HepG2 (cell line): ENCODE data around the gene CDC42BPG. TPM values are rescaled to one million over a fixed set of nuclear protein-coding genes. Genes with fewer than 3 reads are reported as not detected.

Source experiments
- DNMT1 ChIP-seq: sonication (generic); formaldehyde crosslinking; IDR thresholded peaks from 2 replicates; pipeline ENCODE4 v1.5.1; 2020; ENCODE audit warnings: mild to moderate bottlenecking, missing genetic modification reagents
- ERF ChIP-seq: IDR thresholded peaks from 2 replicates; pipeline ENCODE4 v1.6.1; 2018; ENCODE audit warnings: missing biosample characterization, missing genetic modification reagents
- HNRNPLL ChIP-seq: fragments of 200-400 bp; formaldehyde crosslinking; IDR thresholded peaks from 2 replicates; pipeline ENCODE4 v1.6.1; 2017; ENCODE audit warnings: mild to moderate bottlenecking, low read depth, low read length; ENCODE audit not compliant: poor library complexity, severe bottlenecking
- MTA3 ChIP-seq: sonication (generic); formaldehyde crosslinking; IDR thresholded peaks from 2 replicates; pipeline ENCODE4 v1.4.0; 2020; ENCODE audit warnings: missing genetic modification reagents
- MTF2 ChIP-seq: sonication (generic); formaldehyde crosslinking; IDR thresholded peaks from 2 replicates; pipeline ENCODE4 v1.5.0; 2020; ENCODE audit warnings: missing genetic modification reagents, borderline replicate concordance
- MYC ChIP-seq: sonication (generic); formaldehyde crosslinking; IDR thresholded peaks from 2 replicates; pipeline ENCODE4 v1.9.0; 2021; ENCODE audit warnings: missing genetic modification reagents, borderline replicate concordance
- NCOA1 ChIP-seq: sonication (generic); formaldehyde crosslinking; IDR thresholded peaks from 2 replicates; pipeline ENCODE4 v1.9.0; 2021; ENCODE audit warnings: missing genetic modification reagents
- REXO4 ChIP-seq: sonication (generic); formaldehyde crosslinking; IDR thresholded peaks from 2 replicates; pipeline ENCODE4 v1.8.0; 2022; ENCODE audit warnings: missing genetic modification reagents, mild to moderate bottlenecking, borderline replicate concordance
- SAP130 ChIP-seq: IDR thresholded peaks from 2 replicates; pipeline ENCODE4 v1.6.1; 2016; ENCODE audit warnings: low read depth
- SUZ12 ChIP-seq: fragments of 150-350 bp; IDR thresholded peaks from 2 replicates; pipeline ENCODE4 v1.6.1; 2014; ENCODE audit warnings: low read depth, low read length
- ZBTB20 ChIP-seq: sonication (generic); formaldehyde crosslinking; IDR thresholded peaks from 2 replicates; pipeline ENCODE4 v1.8.1; 2023; ENCODE audit warnings: missing genetic modification reagents, low read depth, mild to moderate bottlenecking, borderline replicate concordance
- ZBTB7A ChIP-seq: sonication (generic); formaldehyde crosslinking; IDR thresholded peaks from 2 replicates; pipeline ENCODE4 v1.8.0; 2022; ENCODE audit warnings: mild to moderate bottlenecking, missing genetic modification reagents
- ZNF44 ChIP-seq: sonication (generic); formaldehyde crosslinking; IDR thresholded peaks from 2 replicates; pipeline ENCODE4 v1.5.1; 2020; ENCODE audit warnings: mild to moderate bottlenecking, missing genetic modification reagents
- ZNF510 ChIP-seq: sonication (generic); formaldehyde crosslinking; IDR thresholded peaks from 2 replicates; pipeline ENCODE4 v1.4.0; 2020; ENCODE audit warnings: low read depth, mild to moderate bottlenecking, missing genetic modification reagents
- polyA plus RNA-seq, 8 experiments: library from polyadenylated mRNA; depleted of rRNA in 3 of 8; stranded (reverse) in 7 of 8; unstranded in 1 of 8; fragments of >200 nt; fragmentation: Illumina TruSeq in 4 of 8; extraction: Trizol in 4 of 8; gene quantifications; 2 replicates each; pipeline versions ENCODE4 v1.2.1 to v1.2.3, GENCODE V29; 2011 to 2016; ENCODE audit warnings: low read depth in 4 of 8, missing spikeins in 1 of 8, mixed read lengths in 1 of 8; ENCODE audit not compliant: insufficient read depth in 1 of 8
- total RNA-seq, 5 experiments: library from RNA; depleted of rRNA; stranded (reverse); fragments of >200 nt; fragmentation: Illumina TruSeq; extraction: Trizol; gene quantifications; 2 replicates each; pipeline ENCODE4 v1.2.3, GENCODE V29; 2016; ENCODE audit warnings: low read depth in 1 of 5
- TF ChIP-seq, protein P1 (sequence below): sonication (generic); formaldehyde crosslinking; IDR thresholded peaks from 2 replicates; pipeline ENCODE4 v1.8.0; 2023; ENCODE audit warnings: mild to moderate bottlenecking, missing genetic modification reagents
- TF ChIP-seq, protein P2 (sequence below): sonication (generic); formaldehyde crosslinking; IDR thresholded peaks from 2 replicates; pipeline ENCODE4 v1.8.1; 2023; ENCODE audit warnings: mild to moderate bottlenecking, missing genetic modification reagents
- TF ChIP-seq, protein P3 (sequence below): IDR thresholded peaks from 2 replicates; pipeline ENCODE4 v1.6.1; 2012; ENCODE audit warnings: low read length, improper control_type of control experiment
- TF ChIP-seq, protein P4 (sequence below): sonication (generic); formaldehyde crosslinking; IDR thresholded peaks from 2 replicates; pipeline ENCODE4 v1.4.0; 2020; ENCODE audit warnings: mild to moderate bottlenecking, missing genetic modification reagents
- TF ChIP-seq, protein P5 (sequence below): sonication (generic); formaldehyde crosslinking; conservative IDR thresholded peaks from 2 replicates; pipeline ENCODE4 v1.8.1; 2023; ENCODE audit warnings: missing genetic modification reagents

The CDC42BPG gene
- total and polyA plus RNA-seq, 2 of the 13 experiments (the other 11 are each of a cell fraction or from before 2014, with no cell fraction given) = 0.55 to 1.4 TPM

DNA sequence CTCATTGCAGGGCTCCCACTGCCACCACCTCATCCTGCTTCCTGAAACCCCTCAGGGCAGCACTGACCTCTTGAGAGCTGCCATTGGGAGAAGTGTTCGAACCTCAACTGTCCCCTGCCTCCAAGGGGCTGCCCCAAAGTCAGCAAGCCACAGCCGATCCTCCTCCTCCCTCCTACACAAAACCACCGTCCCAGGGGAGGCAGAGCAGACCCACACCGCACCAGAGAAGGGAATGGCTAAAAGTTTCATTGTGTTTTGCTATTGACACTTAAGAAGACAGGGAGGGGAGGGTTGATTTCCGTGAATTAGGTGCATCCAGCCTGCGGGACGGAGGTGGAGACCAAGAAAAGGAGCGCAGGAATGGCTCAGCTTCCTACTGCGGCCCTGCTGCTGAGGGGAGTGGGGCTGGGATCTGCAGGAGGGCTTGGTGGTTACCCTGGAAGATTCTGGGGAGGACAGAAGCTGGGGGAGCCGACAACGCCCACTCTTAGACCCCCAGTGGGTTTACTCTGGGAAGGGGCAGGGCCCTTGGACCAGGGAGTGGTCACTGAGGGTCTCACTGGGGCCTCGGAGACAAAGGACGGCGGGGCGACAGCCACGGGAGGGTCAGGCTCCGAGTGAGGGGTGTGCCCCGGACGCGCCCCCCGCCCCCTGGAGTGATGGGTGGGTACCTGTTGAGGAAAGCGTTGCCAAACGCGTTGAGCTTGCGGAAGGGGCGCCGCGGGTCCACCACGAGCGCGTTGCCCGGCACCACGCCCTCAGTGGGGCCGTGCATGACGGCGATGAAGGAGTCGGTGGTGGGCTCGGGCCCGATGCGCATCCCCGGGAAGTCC is 33.2 kb upstream of the CDC42BPG start (continued):
- TF ChIP-seq, protein P1, sequence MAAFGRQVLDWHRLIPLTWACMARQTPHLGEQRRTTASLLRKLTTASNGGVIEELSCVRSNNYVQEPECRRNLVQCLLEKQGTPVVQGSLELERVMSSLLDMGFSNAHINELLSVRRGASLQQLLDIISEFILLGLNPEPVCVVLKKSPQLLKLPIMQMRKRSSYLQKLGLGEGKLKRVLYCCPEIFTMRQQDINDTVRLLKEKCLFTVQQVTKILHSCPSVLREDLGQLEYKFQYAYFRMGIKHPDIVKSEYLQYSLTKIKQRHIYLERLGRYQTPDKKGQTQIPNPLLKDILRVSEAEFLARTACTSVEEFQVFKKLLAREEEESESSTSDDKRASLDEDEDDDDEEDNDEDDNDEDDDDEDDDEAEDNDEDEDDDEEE = 0 out of 2 replicates have a peak, but pooled peaks have one; percentile 14
- TF ChIP-seq SUZ12 (no peak), SAP130 (CRISPR knock-in tag) (0 out of 2 replicates have a peak, but pooled peaks have one; percentile 2), HNRNPLL (peak; percentile 4), ERF (CRISPR knock-in tag) (0 out of 2 replicates have a peak, but pooled peaks have one; percentile 1), REXO4 (CRISPR knock-in tag) (no peak), MTF2 (CRISPR knock-in tag) (peak; percentile 47; the same call in 1 of the 2 replicates), DNMT1 (CRISPR knock-in tag) (no peak; the same call in 1 of the 2 replicates), NCOA1 (no peak), ZBTB7A (CRISPR knock-in tag) (peak; percentile 84; the same call in 1 of the 2 replicates), ZNF510 (CRISPR knock-in tag) (no peak), ZBTB20 (CRISPR knock-in tag) (peak; percentile 7; the same call in 1 of the 2 replicates), ZNF44 (0 out of 2 replicates have a peak, but pooled peaks have one; percentile 7), MTA3 (CRISPR knock-in tag) (no peak), MYC (CRISPR knock-in tag) (0 out of 2 replicates have a peak, but pooled peaks have one; percentile 4)
- TF ChIP-seq, protein P2, sequence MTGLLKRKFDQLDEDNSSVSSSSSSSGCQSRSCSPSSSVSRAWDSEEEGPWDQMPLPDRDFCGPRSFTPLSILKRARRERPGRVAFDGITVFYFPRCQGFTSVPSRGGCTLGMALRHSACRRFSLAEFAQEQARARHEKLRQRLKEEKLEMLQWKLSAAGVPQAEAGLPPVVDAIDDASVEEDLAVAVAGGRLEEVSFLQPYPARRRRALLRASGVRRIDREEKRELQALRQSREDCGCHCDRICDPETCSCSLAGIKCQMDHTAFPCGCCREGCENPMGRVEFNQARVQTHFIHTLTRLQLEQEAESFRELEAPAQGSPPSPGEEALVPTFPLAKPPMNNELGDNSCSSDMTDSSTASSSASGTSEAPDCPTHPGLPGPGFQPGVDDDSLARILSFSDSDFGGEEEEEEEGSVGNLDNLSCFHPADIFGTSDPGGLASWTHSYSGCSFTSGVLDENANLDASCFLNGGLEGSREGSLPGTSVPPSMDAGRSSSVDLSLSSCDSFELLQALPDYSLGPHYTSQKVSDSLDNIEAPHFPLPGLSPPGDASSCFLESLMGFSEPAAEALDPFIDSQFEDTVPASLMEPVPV (CRISPR knock-in tag) = no peak; the same call in 1 of the 2 replicates
- TF ChIP-seq, protein P3, sequence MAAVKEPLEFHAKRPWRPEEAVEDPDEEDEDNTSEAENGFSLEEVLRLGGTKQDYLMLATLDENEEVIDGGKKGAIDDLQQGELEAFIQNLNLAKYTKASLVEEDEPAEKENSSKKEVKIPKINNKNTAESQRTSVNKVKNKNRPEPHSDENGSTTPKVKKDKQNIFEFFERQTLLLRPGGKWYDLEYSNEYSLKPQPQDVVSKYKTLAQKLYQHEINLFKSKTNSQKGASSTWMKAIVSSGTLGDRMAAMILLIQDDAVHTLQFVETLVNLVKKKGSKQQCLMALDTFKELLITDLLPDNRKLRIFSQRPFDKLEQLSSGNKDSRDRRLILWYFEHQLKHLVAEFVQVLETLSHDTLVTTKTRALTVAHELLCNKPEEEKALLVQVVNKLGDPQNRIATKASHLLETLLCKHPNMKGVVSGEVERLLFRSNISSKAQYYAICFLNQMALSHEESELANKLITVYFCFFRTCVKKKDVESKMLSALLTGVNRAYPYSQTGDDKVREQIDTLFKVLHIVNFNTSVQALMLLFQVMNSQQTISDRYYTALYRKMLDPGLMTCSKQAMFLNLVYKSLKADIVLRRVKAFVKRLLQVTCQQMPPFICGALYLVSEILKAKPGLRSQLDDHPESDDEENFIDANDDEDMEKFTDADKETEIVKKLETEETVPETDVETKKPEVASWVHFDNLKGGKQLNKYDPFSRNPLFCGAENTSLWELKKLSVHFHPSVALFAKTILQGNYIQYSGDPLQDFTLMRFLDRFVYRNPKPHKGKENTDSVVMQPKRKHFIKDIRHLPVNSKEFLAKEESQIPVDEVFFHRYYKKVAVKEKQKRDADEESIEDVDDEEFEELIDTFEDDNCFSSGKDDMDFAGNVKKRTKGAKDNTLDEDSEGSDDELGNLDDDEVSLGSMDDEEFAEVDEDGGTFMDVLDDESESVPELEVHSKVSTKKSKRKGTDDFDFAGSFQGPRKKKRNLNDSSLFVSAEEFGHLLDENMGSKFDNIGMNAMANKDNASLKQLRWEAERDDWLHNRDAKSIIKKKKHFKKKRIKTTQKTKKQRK = no peak
- TF ChIP-seq, protein P4, sequence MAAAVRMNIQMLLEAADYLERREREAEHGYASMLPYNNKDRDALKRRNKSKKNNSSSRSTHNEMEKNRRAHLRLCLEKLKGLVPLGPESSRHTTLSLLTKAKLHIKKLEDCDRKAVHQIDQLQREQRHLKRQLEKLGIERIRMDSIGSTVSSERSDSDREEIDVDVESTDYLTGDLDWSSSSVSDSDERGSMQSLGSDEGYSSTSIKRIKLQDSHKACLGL (CRISPR knock-in tag) = peak; percentile 76; the same call in 1 of the 2 replicates
- TF ChIP-seq, protein P5, sequence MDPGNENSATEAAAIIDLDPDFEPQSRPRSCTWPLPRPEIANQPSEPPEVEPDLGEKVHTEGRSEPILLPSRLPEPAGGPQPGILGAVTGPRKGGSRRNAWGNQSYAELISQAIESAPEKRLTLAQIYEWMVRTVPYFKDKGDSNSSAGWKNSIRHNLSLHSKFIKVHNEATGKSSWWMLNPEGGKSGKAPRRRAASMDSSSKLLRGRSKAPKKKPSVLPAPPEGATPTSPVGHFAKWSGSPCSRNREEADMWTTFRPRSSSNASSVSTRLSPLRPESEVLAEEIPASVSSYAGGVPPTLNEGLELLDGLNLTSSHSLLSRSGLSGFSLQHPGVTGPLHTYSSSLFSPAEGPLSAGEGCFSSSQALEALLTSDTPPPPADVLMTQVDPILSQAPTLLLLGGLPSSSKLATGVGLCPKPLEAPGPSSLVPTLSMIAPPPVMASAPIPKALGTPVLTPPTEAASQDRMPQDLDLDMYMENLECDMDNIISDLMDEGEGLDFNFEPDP (CRISPR knock-in tag) = no peak
